ENCODE results near the gene TECPR2.

- TF ChIP-seq, protein P1, sequence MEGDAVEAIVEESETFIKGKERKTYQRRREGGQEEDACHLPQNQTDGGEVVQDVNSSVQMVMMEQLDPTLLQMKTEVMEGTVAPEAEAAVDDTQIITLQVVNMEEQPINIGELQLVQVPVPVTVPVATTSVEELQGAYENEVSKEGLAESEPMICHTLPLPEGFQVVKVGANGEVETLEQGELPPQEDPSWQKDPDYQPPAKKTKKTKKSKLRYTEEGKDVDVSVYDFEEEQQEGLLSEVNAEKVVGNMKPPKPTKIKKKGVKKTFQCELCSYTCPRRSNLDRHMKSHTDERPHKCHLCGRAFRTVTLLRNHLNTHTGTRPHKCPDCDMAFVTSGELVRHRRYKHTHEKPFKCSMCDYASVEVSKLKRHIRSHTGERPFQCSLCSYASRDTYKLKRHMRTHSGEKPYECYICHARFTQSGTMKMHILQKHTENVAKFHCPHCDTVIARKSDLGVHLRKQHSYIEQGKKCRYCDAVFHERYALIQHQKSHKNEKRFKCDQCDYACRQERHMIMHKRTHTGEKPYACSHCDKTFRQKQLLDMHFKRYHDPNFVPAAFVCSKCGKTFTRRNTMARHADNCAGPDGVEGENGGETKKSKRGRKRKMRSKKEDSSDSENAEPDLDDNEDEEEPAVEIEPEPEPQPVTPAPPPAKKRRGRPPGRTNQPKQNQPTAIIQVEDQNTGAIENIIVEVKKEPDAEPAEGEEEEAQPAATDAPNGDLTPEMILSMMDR (IDR thresholded peaks at IDR 0.05): no peak
- no peak for TF ChIP-seq POLR2A (IDR thresholded peaks at IDR 0.05; ENCODE audit: low read depth)
- no peak for TF ChIP-seq EP300 (IDR thresholded peaks at IDR 0.05)
- no peak for TF ChIP-seq POLR2AphosphoS5 (IDR thresholded peaks at IDR 0.05)
Measured at GRCh38 chr14:102523200-102523568, 160.4 kb downstream of the TECPR2 start.
